NOMO-1 treated with DMSO at 0.1 percent for 48 hours (cell line): ENCODE measurements around the gene POGK.
"Not testable (repeated sequence)": the region's sequence is repeated elsewhere in the genome, so short reads cannot be mapped to it uniquely, and the experiment has no call there.

Source experiments
- DNase-seq: peaks from one replicate; lab custom pipeline; 2025; ENCODE audit not compliant: unreplicated experiment; lab: John Stamatoyannopoulos, UW

Gene POGK

GRCh38 chr1:166855558-166855957 lies 16.3 kb downstream of the POGK start:
- DNase-seq = no peak

GRCh38 chr1:166857995-166858394 lies 18.7 kb downstream of the POGK start:
- no peak for DNase-seq

- DNase-seq = no peak
These were observed 19.6 kb downstream of the POGK start for GRCh38 chr1:166858726-166859419.

DNA sequence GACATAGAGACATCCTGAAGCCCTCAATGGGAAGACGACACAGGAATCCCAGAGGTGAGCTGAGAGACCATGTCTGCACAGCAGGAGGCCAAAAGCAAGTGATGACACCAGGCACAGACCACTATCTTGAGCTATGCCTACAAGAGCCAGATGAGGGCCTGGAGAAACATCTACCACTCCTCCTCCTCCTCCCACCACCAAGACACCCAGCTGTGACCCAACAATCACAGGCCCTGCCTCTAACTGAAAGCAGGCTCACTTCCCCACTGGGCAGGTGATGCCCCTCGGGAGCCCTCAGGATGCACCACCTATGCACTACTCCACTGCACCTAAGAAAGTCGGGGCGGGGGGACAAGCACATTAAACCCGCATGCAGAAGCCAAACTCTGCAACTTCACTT lies 20.3 kb downstream of the POGK start:
- DNase-seq = no peak

DNA sequence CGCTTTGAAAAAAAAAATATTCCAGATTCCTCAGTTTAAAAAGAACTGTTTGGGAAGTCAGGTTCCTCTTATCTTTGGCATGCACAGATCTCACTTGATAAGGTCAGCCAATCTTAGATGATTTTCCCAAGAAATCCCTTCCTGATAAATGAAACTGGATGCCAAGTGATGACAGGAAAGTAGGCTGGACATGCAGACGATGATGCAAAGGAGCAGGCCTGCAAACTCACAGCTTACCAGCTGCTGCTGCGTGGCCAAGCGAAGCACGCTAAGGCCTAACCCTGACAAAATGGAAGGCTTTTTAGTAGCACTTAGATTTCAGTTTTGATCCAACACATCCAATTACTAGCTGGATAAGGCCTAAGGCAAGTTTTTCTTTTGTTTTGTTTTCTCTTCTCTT lies 26.7 kb downstream of the POGK start:
- DNase-seq = no peak

DNA sequence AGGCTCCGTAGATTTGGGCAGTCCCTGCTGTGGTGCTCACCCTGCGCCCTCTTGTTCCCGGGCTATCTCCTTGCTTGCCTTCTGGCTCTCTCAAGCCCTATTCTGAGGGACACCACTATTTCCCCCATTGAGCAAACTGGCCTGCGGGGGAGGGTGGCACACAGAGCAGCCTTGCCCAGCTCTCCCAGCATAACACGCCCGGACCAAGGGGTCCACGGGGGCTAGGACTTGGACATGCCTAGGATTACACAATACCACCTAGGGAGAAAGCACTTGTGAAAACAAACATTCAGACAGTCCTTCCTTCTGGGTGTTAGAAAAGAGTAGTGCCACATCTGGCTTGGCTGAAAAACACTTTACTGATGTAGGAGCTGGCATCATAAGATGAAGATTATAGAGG lies 29.4 kb downstream of the POGK start:
- DNase-seq = no peak

GRCh38 chr1:166869318-166870099 lies 30.2 kb downstream of the POGK start:
- no peak for DNase-seq

DNA sequence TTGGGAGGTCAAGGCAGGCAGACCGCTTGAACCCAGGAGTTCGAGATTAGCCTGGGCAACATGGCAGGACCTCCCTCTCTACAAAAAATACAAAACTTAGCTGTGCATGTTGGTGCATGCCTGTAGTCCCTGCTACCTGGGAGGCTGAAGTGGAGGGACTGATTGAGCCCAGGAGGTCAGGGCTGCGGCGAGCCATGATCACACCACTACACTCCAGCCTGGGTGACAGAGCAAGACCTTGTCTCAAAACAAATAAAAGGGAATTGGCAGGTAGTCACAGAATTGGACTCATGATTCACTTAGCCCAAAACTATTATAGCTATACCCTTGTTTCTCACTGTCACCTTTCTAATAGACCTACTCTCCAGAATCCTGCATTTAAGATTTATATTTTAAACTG lies 31.3 kb downstream of the POGK start:
- DNase-seq = no peak

- no peak for DNase-seq
These were observed 35.2 kb downstream of the POGK start for GRCh38 chr1:166874464-166874863.

- DNase-seq = no peak
These were observed 36.0 kb downstream of the POGK start for GRCh38 chr1:166875302-166875733.

- peak; percentile 99 for DNase-seq
These were observed 36.7 kb downstream of the POGK start, which contains the start of gene TADA1 for GRCh38 chr1:166875734-166876539. TADA1 (minus strand) TSS chr1:166876264; CDS start chr1:166876233, 31 bp downstream.

DNA sequence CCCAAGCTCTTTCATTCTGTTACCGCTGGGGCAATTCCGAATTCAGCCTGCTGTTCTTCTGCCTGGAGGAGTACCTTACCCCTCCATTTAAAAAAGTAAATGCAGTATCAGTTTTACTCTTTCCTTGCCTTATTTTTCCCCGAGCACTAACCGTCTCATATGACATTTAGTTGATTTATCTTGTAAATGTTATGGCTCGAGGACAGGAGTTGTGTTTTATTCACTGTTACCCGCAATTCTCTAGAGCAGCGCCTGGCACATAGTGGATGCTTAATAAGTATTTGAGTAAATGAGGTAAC lies 37.2 kb downstream of the POGK start:
- DNase-seq = no peak

- DNase-seq = not testable (repeated sequence)
These were observed 39.1 kb downstream of the POGK start for GRCh38 chr1:166878173-166878917.

DNA sequence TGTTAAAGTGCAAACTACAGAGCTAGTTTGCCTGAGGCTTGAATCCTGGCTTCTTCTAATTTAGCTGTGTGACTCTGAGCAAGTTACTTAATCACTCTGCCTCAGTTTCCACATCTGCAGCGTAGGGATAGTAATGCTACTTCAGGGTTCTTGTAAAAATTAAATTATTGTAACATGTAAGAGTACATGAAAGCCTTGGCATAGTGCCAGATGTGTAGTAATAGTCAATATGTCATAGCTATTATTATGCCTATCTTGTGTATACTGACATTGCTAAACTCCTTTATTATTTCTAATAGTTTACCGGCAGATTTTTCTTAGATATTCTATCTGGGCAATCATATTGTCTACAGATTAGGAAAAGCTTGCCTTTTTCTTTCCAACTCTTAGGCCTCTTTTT lies 43.6 kb downstream of the POGK start:
- DNase-seq = no peak

- DNase-seq = peak; percentile 25
These were observed 44.9 kb downstream of the POGK start for GRCh38 chr1:166884040-166884642.

- no peak for DNase-seq
These were observed 45.7 kb downstream of the POGK start for GRCh38 chr1:166884971-166885370.

GRCh38 chr1:166888373-166889111 lies 49.3 kb downstream of the POGK start:
- DNase-seq = no peak

GRCh38 chr1:166889776-166890175 lies 50.5 kb downstream of the POGK start:
- no peak for DNase-seq

- no peak for DNase-seq
These were observed 56.5 kb downstream of the POGK start for GRCh38 chr1:166895766-166896165.

DNA sequence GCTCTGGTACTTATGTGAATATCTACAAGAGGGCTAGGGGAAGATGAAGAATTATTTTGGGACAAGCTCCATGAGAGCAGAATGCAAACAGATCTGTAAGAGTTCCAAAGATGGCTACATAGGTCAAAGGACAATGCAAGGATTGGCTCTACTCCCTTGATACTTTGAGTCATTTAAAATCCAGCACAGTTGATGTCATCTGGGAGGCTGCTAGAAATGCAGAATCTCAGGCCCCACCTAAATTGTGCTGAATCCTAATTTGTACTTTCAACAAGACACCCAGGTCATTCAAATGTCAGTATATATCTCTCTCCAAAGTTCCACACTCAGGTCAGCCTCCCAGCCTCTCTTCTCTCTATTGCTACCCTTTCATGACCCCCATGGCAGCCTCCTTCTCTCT lies 60.5 kb downstream of the POGK start:
- DNase-seq = no peak
